Common myeloid progenitor, CD34-positive (primary cell): Measurements from ENCODE around the gene TLNRD1. TPM values are rescaled to one million over a fixed set of nuclear protein-coding genes. Genes with fewer than 3 reads are reported as not detected.
A peak's percentile ranks its signal among the peaks of the same experiment; 100 is the strongest.
"Not testable (repeated sequence)": the region's sequence is repeated elsewhere in the genome, so short reads cannot be mapped to it uniquely, and the experiment has no call there.

ENCODE experiments used
- CTCF ChIA-PET: fragments of 350-600 bp; sonication (Branson Sonifier 250); formaldehyde crosslinking; loops from one replicate; lab custom pipeline; 2021; ENCODE audit warnings: antibody characterized with exemption; lab: Charles Lee
- POLR2A ChIA-PET: fragments of 350-600 bp; sonication (Branson Sonifier 250); formaldehyde crosslinking; loops from one replicate; lab custom pipeline; 2021; ENCODE audit warnings: antibody characterized with exemption; lab: Charles Lee
- DNase-seq, 3 donors: peaks; one replicate each; pipeline versions ENCODE4 v3.0.0 to v3.0.0-alpha.2; 2013
- H3K27ac ChIP-seq, 2 experiments: 1 replicate in 1 of 2; 2 replicates in 1 of 2; pipeline ENCODE4 v1.7.0; 2013; ENCODE audit warnings: inconsistent platforms in 2 of 2, low read length in 2 of 2, mild to moderate bottlenecking in 2 of 2, low read depth in 1 of 2, moderate library complexity in 1 of 2; ENCODE audit not compliant: severe bottlenecking in 2 of 2, insufficient read depth in 1 of 2, poor library complexity in 1 of 2
- H3K27me3 ChIP-seq, 5 experiments: replicated peaks in 2 of 5; 1 replicate in 3 of 5; 2 replicates in 2 of 5; pipeline versions ENCODE4 v1.6.1 to v1.7.0; 2013; ENCODE audit warnings: low read length in 4 of 5, mild to moderate bottlenecking in 2 of 5, moderate library complexity in 2 of 5, inconsistent platforms in 1 of 5; ENCODE audit not compliant: insufficient read depth in 5 of 5, control insufficient read depth in 4 of 5
- H3K36me3 ChIP-seq, 4 experiments: 1 replicate in 2 of 4; 2 replicates in 2 of 4; pipeline versions ENCODE4 v1.6.1 to v1.7.0; 2013; ENCODE audit warnings: low read length in 3 of 4, control low read depth in 1 of 4, mild to moderate bottlenecking in 1 of 4; ENCODE audit not compliant: control insufficient read depth in 4 of 4, insufficient read depth in 4 of 4
- H3K4me1 ChIP-seq, 4 experiments: 1 replicate in 3 of 4; 2 replicates in 1 of 4; pipeline versions ENCODE4 v1.6.1 to v1.7.1; 2013; ENCODE audit warnings: low read length in 3 of 4, mild to moderate bottlenecking in 3 of 4, control low read depth in 1 of 4, inconsistent platforms in 1 of 4, moderate library complexity in 1 of 4; ENCODE audit not compliant: control insufficient read depth in 4 of 4, insufficient read depth in 4 of 4; ENCODE audit errors: control extremely low read depth in 1 of 4
- H3K4me3 ChIP-seq, 7 experiments: 1 replicate in 4 of 7; 2 replicates in 3 of 7; pipeline versions ENCODE4 v1.5.1 to v1.7.0; 2013; ENCODE audit warnings: mild to moderate bottlenecking in 7 of 7, low read length in 6 of 7, moderate library complexity in 6 of 7, inconsistent platforms in 2 of 7, low read depth in 2 of 7, control low read depth in 1 of 7; ENCODE audit not compliant: insufficient read depth in 4 of 7, control insufficient read depth in 1 of 7; ENCODE audit errors: extremely low read depth in 1 of 7
- H3K9me3 ChIP-seq, 5 experiments: 1 replicate in 4 of 5; 2 replicates in 1 of 5; pipeline versions ENCODE4 v1.6.1 to v1.7.1; 2013; ENCODE audit warnings: low read length in 4 of 5, mild to moderate bottlenecking in 2 of 5, inconsistent platforms in 1 of 5, low read depth in 1 of 5, moderate library complexity in 1 of 5; ENCODE audit not compliant: control insufficient read depth in 4 of 5, insufficient read depth in 2 of 5; ENCODE audit errors: control extremely low read depth in 1 of 5
- WGBS: methylation state at CpG from one replicate; pipeline ENCODE4 v1.1.5; 2013; ENCODE audit not compliant: insufficient coverage; 5-methylcytosine and 5-hydroxymethylcytosine counted together
- polyA plus RNA-seq: library from polyadenylated mRNA; unstranded; fragments of 120-200 nt; gene quantifications from one replicate; pipeline ENCODE4 v1.2.1, GENCODE V29; 2013

Gene TLNRD1
- 8.3 TPM for polyA plus RNA-seq

DNA sequence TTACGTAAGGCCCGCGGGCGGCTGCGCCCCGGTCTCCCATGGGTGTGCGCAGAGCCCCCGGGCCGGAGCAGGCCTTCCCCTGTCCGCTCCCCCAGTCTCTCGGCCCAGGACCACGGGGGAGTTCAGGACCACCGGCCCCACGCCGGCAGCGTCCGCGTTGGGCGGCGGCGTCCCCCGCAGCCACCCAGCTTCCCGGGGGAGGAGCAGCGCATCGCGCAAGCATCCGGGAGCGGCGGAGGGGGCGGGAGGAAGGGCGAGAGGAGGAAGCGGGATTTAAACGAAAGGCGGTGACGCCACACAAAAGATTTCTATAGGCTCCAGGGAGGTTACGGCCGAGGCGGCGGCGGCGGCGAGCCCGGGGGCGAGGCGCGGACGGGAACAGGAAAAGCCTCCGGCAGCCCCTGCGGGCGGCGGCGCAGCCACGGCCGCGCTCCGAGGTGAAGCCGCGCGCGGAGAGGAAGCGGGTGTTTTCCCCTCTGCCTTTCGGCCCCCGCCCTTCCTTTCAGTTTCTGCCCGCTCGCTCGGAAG, at the start of gene TLNRD1:
Gene TLNRD1 (plus strand): TSS at position 300 of the 528 bp plus-strand sequence. CDS start 1,349 bp downstream, outside the sequence.
- peaks cover 2 to 44% (median 33%) of the 10 kb centered on the region in 4 experiments for H3K4me1 ChIP-seq
- DNase-seq = peak; percentile 79 to 91 (median 89)
- WGBS = under 1% methylated on average over 55 of the region's 66 CpGs
- CTCF ChIA-PET = interaction anchor here (1.0 kb wide), 2 partner anchors 105 to 265 kb away, joined by 3 read pairs; no protein-coding TSS in a partner anchor
- peaks cover 0 to 13% (median 6%) of the 10 kb centered on the region in 4 experiments for H3K36me3 ChIP-seq
- H3K27me3 ChIP-seq = no peaks in the 10 kb centered on the region
- peak within 1 kb of the TSS; percentile 58 to 91 for H3K27ac ChIP-seq
- peak within 1 kb of the TSS; percentile 61 to 95 (median 84) for H3K4me3 ChIP-seq
- H3K9me3 ChIP-seq = no peaks in the 10 kb centered on the region
- POLR2A ChIA-PET = interaction anchor here (1.0 kb wide), 1 partner anchor 44 kb away, joined by 3 read pairs; no protein-coding TSS in a partner anchor

DNA sequence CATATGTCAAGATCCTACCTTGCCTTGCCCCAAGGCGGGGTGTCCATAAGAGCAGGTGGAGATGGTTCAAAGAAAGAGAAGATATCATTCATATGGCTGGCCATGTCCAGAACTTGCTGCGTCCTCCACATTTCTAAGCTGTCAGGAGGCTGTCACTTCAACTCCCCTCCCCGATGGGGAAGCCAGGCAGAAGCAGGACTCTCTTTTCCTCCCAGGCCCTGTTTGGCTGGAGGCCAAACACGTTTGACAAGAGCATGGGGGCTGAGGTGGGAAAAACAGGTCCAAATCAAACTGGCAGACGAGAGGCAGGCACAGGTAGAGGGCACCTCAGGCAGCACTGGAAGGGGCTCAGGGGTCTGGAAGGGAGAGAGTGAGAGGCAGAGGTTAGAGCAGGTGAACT, 48.8 kb upstream of the TLNRD1 start:
- Histone ChIP-seq H3K9me3 (no peaks in the 10 kb centered on the region), H3K4me1 (peaks cover 0 to 6% (median 2%) of the 10 kb centered on the region in 4 experiments), H3K27me3 (no peaks in the 10 kb centered on the region), H3K36me3 (peaks cover 4 to 44% (median 34%) of the 10 kb centered on the region in 4 experiments), H3K27ac (no peak overlapping the region), H3K4me3 (no peak overlapping the region)
- POLR2A ChIA-PET = no interaction called here
- CTCF ChIA-PET = interaction anchor here (1.2 kb wide), 1 partner anchor 17 kb away, joined by 6 read pairs; no protein-coding TSS in a partner anchor
- DNase-seq = no peak
- 96% methylated on average over 4 of the region's 5 CpGs for WGBS

DNA sequence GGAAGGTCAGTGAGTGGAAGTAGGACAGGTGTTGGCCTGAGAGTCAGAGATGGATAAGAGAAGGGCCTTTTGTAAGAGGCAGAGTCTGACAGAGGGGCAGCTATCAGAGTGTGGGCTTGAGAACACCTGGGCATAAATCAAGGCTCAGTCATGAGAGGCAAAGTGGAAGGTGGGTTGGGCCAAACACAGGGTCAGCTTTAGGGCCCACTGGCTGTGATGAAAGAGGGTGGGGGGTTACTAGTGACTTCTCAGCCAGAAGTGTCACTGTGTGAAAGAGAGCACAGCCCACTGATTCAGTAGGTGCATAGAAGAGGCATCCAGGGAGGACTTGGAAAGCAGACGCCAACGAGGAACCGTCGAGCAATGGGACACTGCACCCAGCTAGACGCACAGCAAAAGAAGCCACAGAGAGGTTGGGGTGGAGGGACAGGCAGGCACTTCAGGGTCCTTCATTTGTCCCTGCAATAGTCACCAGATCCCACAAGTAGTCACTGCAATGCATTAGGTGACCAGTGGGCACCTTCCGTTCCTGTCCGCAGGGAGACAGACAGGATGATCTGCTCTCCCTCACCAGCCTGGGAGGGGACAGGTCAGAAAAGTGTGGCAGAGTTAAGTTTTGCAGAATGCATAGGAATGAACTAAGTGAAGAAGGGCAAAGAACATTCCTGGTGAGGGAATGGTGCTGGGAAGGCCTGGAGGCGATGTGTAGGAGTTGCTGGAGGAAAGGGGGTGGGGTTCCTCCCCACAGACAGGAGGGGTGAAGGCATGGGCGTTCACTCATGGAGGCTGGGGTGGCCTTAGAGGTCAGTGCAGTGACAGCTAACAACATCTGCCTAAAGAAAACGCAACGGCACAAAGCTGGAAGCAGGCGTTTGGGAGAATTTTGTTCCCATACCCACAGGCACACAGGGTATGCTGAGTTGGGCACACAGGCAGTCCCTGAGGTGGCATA, 47.4 kb upstream of the TLNRD1 start:
- H3K9me3 ChIP-seq = no peaks in the 10 kb centered on the region
- 93% methylated on average over 9 of the region's 12 CpGs for WGBS
- peaks cover 3 to 31% (median 24%) of the 10 kb centered on the region in 4 experiments for H3K36me3 ChIP-seq
- no peak overlapping the region for H3K27ac ChIP-seq
- CTCF ChIA-PET = interaction anchor here (1.2 kb wide), 1 partner anchor 16 kb away, joined by 6 read pairs; no protein-coding TSS in a partner anchor
- peaks cover 0 to 6% (median 2%) of the 10 kb centered on the region in 4 experiments for H3K4me1 ChIP-seq
- POLR2A ChIA-PET = no interaction called here
- no peaks in the 10 kb centered on the region for H3K27me3 ChIP-seq
- no peak overlapping the region for H3K4me3 ChIP-seq
- no peak for DNase-seq

DNA sequence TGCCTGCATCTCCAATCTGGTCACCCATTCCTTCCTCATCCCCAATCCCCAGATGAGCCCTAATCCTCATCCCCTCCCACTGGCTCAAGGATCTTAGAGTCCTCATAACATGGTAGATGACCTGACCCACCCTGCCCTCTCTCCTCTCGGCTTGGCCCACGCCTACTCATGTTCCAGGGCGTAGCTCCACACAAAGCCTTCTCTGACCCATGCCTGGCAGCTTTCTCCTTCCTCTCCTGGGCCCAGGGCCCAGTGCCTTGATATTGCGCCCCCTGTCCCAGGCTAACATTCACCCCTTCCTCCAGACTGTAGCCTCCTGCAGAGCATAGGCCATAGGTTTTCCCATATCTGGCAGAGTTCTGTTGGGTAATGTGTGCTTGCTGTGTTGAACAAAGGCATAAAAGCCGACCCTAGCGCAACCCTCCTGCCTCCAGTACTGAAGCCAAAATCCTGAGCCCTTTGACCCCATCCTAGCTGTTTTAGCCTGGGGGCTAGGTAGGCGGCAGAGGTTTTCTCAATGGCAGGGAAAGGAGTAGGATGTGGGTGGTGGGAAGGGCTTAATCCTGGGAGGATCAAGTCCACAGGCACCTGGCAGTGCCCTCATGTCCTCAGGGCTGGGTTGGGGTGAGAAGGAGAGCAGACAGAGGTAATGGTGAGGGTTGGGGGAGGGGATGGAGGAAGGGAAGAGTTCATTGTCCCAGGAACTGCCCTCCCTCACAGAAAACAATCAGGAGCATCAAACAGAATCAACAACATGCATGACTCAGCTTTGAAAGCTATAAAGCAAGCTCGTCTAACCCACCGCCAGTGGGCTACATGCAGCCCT, 46.6 kb upstream of the TLNRD1 start:
- Histone ChIP-seq H3K4me1 (peaks cover 0 to 6% (median 2%) of the 10 kb centered on the region in 4 experiments), H3K4me3 (no peak overlapping the region), H3K27me3 (no peaks in the 10 kb centered on the region), H3K9me3 (no peaks in the 10 kb centered on the region), H3K27ac (no peak overlapping the region), H3K36me3 (peaks cover 3 to 34% (median 23%) of the 10 kb centered on the region in 4 experiments)
- ChIA-PET CTCF (interaction anchor here (1.2 kb wide), 1 partner anchor 16 kb away, joined by 4 read pairs; no protein-coding TSS in a partner anchor), POLR2A (no interaction called here)
- 97% methylated on average over 5 of the region's 9 CpGs for WGBS
- DNase-seq = no peak

DNA sequence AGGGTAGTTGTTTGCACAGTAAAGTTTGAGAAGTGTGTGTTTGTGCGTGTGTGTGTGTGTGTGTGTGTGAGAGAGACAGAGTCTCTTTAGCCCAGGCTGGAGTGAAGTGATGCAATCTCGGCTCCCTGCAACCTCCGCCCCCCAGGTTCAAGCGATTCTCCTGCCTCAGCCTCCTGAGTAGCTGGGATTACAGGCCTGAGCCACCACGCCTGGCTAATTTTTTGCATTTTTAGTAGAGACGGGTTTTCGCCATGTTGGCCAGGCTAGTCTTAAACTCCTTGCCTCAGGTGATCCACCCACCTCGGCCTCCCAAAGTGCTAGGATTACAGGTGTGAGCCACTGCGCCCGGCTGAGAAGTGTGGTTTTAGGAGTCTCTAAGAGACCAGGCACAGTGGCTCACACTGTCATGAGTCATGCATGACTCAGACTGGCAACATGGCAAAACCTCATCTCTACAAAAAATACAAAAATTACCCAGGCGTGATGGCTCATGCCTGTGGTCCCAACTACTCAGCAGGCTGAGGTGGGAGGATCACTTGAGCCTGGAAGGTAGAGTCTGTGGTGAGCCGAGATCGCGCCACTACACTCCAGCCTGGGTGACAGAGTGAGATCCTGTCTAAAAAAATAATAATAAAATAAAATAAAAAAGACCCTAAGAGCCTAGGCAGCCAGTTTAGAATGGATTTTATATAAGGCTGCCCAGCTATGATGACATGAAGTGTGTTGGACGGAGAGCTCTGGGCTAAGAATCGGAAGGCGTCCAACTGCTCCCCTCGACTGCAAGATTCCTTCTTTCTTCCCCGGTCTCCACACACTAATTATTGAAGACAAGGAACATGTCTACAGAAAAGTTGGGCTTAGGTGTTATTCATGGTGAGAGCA, 44.9 kb upstream of the TLNRD1 start:
- peak; percentile 38 to 84 (median 80) for DNase-seq

DNA sequence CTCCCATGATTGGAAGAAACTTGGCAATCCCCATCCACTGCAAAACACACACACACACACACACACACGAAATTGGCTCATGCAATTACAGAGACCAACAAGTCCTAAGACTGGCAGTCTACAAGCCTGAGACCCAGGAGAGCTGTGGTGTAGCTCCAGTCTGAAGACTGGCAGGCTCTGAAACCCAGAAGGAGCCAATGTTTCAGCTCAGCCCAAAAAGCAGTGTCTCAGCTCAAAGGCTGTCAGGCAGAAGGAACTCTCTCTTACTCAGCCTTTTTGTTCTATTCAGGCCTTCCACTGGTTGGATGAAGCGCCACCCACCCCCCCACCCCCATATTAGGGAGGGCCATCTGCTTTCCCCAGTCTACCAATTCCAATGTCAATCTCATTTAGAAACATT, 43.2 kb upstream of the TLNRD1 start:
- POLR2A ChIA-PET = no interaction called here
- DNase-seq = no peak

More for the DNA sequence above, 44.9 kb upstream of the TLNRD1 start:
- CTCF ChIA-PET = interaction anchor here (0.6 to 2.6 kb wide), 2 partner anchors 12 to 30 kb away, joined by 5 to 8 read pairs; no protein-coding TSS in a partner anchor
- not testable (repeated sequence) for H3K27ac ChIP-seq, H3K4me1 ChIP-seq, H3K4me3 ChIP-seq, H3K27me3 ChIP-seq, H3K9me3 ChIP-seq
- WGBS = 90% methylated on average over 12 of the region's 19 CpGs
- POLR2A ChIA-PET = interaction anchor here (0.6 kb wide), 1 partner anchor 18 kb away, joined by 3 read pairs; no protein-coding TSS in a partner anchor
- peaks cover 4 to 28% (median 25%) of the 10 kb centered on the region in 4 experiments for H3K36me3 ChIP-seq

More for the DNA sequence above, 43.2 kb upstream of the TLNRD1 start:
- Histone ChIP-seq H3K4me3 (no peak overlapping the region), H3K36me3 (peaks cover 2 to 22% (median 18%) of the 10 kb centered on the region in 4 experiments), H3K27me3 (no peaks in the 10 kb centered on the region), H3K9me3 (no peaks in the 10 kb centered on the region), H3K27ac (no peak overlapping the region), H3K4me1 (peaks cover 0 to 6% (median 2%) of the 10 kb centered on the region in 4 experiments)
- WGBS = 92% methylated on average over 2 of the region's 2 CpGs
- CTCF ChIA-PET = interaction anchor here (0.8 to 2.6 kb wide), 3 partner anchors 10 to 389 kb away, joined by 3 to 8 read pairs (median 3); no protein-coding TSS in a partner anchor
